K562 (cell line): ENCODE results near the gene RSBN1L. TPM values are rescaled to one million over a fixed set of nuclear protein-coding genes. Genes with fewer than 3 reads are reported as not detected.
"Not testable (repeated sequence)": the region's sequence is repeated elsewhere in the genome, so short reads cannot be mapped to it uniquely, and the experiment has no call there.

Experiments used
- ATAC-seq: fragments of 200-7000 bp; cut with Tn5 transposase; 3 replicates; pipeline ENCODE4 v1.9.1; 2020; ENCODE audit warnings: moderate library complexity
- BruUV-seq: library from RNA; stranded (reverse); fragments of 400-500 nt; replicated peaks from 2 replicates; lab custom pipeline; 2021; lab: Mats Ljungman, UMichigan
- CTCF ChIA-PET: fragments of 300-600 bp; formaldehyde crosslinking; extraction: SDS; loops from one replicate; lab custom pipeline; 2021; ENCODE audit warnings: low intra/inter-chr PET ratio; lab: Yijun Ruan, JAX
- POLR2A ChIA-PET: fragments of 300-600, 350-650 bp; sonication (Branson Sonifier 250); formaldehyde crosslinking; extraction: SDS; loops from one replicate; lab custom pipeline; 2021; ENCODE audit warnings: antibody characterized with exemption, inconsistent platforms; lab: Yijun Ruan, JAX
- DNase-seq, 4 experiments: peaks; one replicate each; pipeline versions ENCODE4 v3.0.0 to v3.0.0-alpha.2; 2011 to 2018; ENCODE audit warnings: low spot score in 3 of 4, mixed read lengths in 3 of 4; ENCODE audit errors: extremely low read depth in 1 of 4
- FAIRE-seq: peaks from 2 replicates; lab custom pipeline; 2011; peaks lifted over from hg19 to GRCh38; lab: Jason Lieb, UNC
- H2AFZ ChIP-seq: 2 replicates; pipeline ENCODE4 v1.6.0; 2011; ENCODE audit warnings: low read depth, low read length, control low read depth, inconsistent platforms
- H3K27ac ChIP-seq: fragments of 200-600 bp; 3 replicates; pipeline ENCODE4 v1.8.0; 2011; ENCODE audit warnings: low read depth, mild to moderate bottlenecking, control low read depth, inconsistent platforms, low read length, moderate library complexity, mixed read lengths; ENCODE audit errors: extremely low read depth
- H3K27me3 ChIP-seq, 2 experiments: fragments of 300-600 bp in 1 of 2; 2 replicates in 1 of 2; 3 replicates in 1 of 2; pipeline versions ENCODE4 v1.6.0 to v1.8.0; 2011; ENCODE audit warnings: inconsistent platforms in 2 of 2, low read length in 2 of 2, mild to moderate bottlenecking in 1 of 2, mixed read lengths in 1 of 2, moderate library complexity in 1 of 2; ENCODE audit not compliant: control insufficient read depth in 2 of 2, insufficient read depth in 2 of 2
- H3K36me3 ChIP-seq: fragments of 300-600 bp; 3 replicates; pipeline ENCODE4 v1.8.0; 2011; ENCODE audit warnings: mild to moderate bottlenecking, low read length, inconsistent platforms; ENCODE audit not compliant: control insufficient read depth, insufficient read depth
- H3K4me1 ChIP-seq, 2 experiments: fragments of 200-600 bp in 1 of 2; replicated peaks in 1 of 2; 2 replicates in 1 of 2; 3 replicates in 1 of 2; pipeline versions ENCODE4 v1.5.1 to v1.8.0; 2011; ENCODE audit warnings: inconsistent platforms in 2 of 2, low read length in 2 of 2, mild to moderate bottlenecking in 1 of 2, mixed read lengths in 1 of 2, moderate library complexity in 1 of 2; ENCODE audit not compliant: control insufficient read depth in 2 of 2, insufficient read depth in 2 of 2
- H3K4me2 ChIP-seq: 2 replicates; pipeline ENCODE4 v1.6.1; 2011; ENCODE audit warnings: low read length, control low read depth, inconsistent platforms, mixed read lengths; ENCODE audit not compliant: insufficient read depth
- H3K4me3 ChIP-seq: fragments of 200-600 bp; sonication (generic), shearing (Covaris generic); 2 replicates; pipeline ENCODE4 v1.5.1; 2016; ENCODE audit warnings: control low read depth, inconsistent platforms
- H3K79me2 ChIP-seq: fragments of 200-600 bp; 3 replicates; pipeline ENCODE4 v1.8.0; 2011; ENCODE audit warnings: low read length, inconsistent platforms; ENCODE audit not compliant: control insufficient read depth, insufficient read depth
- H3K9ac ChIP-seq, 2 experiments: 2 replicates each; pipeline versions ENCODE4 v1.6.0 to v1.6.1; 2011; ENCODE audit warnings: low read depth in 2 of 2, low read length in 2 of 2, control low read depth in 1 of 2, inconsistent platforms in 1 of 2, mild to moderate bottlenecking in 1 of 2, mixed read lengths in 1 of 2; ENCODE audit not compliant: insufficient read depth in 1 of 2
- H3K9me1 ChIP-seq: one replicate; pipeline ENCODE4 v1.6.0; 2011; ENCODE audit warnings: inconsistent platforms, mild to moderate bottlenecking, low read length, moderate library complexity; ENCODE audit not compliant: control insufficient read depth, insufficient read depth
- H3K9me3 ChIP-seq: replicated peaks from 2 replicates; pipeline ENCODE4 v1.5.1; 2011; ENCODE audit warnings: low read depth, low read length, inconsistent platforms; ENCODE audit not compliant: control insufficient read depth, insufficient read depth
- H4K20me1 ChIP-seq: replicated peaks from 2 replicates; pipeline ENCODE4 v1.6.1; 2011; ENCODE audit warnings: low read length, inconsistent platforms, mixed read lengths; ENCODE audit not compliant: control insufficient read depth, insufficient read depth
- ADNP ChIP-seq: fragments of 200-800 bp; sonication (Bioruptor generic); IDR thresholded peaks from 2 replicates; pipeline ENCODE4 v1.6.1; 2016; ENCODE audit warnings: missing genetic modification characterization, missing compliant biosample characterization
- ARNT ChIP-seq, 2 experiments: fragments of 450-650 bp; IDR thresholded peaks; 2 replicates each; pipeline ENCODE4 v1.6.1; 2016; ENCODE audit warnings: mild to moderate bottlenecking in 1 of 2
- ATF7 ChIP-seq: fragments of 450-650 bp; IDR thresholded peaks from 2 replicates; pipeline ENCODE4 v1.7.1; 2014; ENCODE audit warnings: mild to moderate bottlenecking, moderate library complexity
- BCOR ChIP-seq: fragments of 450-650 bp; IDR thresholded peaks from 2 replicates; pipeline ENCODE4 v1.6.1; 2016
- BHLHE40 ChIP-seq: IDR thresholded peaks from 2 replicates; pipeline ENCODE4 v1.6.1; 2011; ENCODE audit warnings: low read length, improper control_type of control experiment
- CC2D1A ChIP-seq: fragments of 450-650 bp; IDR thresholded peaks from 2 replicates; pipeline ENCODE4 v1.6.1; 2017; ENCODE audit warnings: mild to moderate bottlenecking
- DPF2 ChIP-seq: fragments of 450-650 bp; IDR thresholded peaks from 2 replicates; pipeline ENCODE4 v1.6.1; 2016
- EP300 ChIP-seq: IDR thresholded peaks from 2 replicates; pipeline ENCODE4 v1.6.1; 2012; ENCODE audit warnings: low read length, improper control_type of control experiment
- FOSL1 ChIP-seq: fragments of 200-800 bp; sonication (Bioruptor generic); conservative IDR thresholded peaks from 2 replicates; pipeline ENCODE4 v1.6.1; 2016; ENCODE audit warnings: missing genetic modification characterization, missing compliant biosample characterization
- FOXM1 ChIP-seq, 2 experiments: fragments of 450-650 bp in 1 of 2; sonication (generic) in 1 of 2; formaldehyde crosslinking in 1 of 2; IDR thresholded peaks; 2 replicates each; pipeline versions ENCODE4 v1.6.1 to v1.9.0; 2017 to 2022; ENCODE audit warnings: low read depth in 2 of 2, mild to moderate bottlenecking in 2 of 2, missing genetic modification reagents in 1 of 2, moderate library complexity in 1 of 2
- JUN ChIP-seq, 2 experiments: sonication (generic) in 1 of 2; formaldehyde crosslinking in 1 of 2; IDR thresholded peaks; 2 replicates each; pipeline versions ENCODE4 v1.6.1 to v1.8.0; 2012 to 2022; ENCODE audit warnings: borderline replicate concordance in 2 of 2, mild to moderate bottlenecking in 2 of 2, improper control_type of control experiment in 1 of 2, low read depth in 1 of 2, low read length in 1 of 2, missing genetic modification reagents in 1 of 2
- KDM1A ChIP-seq, 2 experiments: fragments of 450-650 bp; IDR thresholded peaks; 2 replicates each; pipeline ENCODE4 v1.6.1; 2016; ENCODE audit warnings: mild to moderate bottlenecking in 2 of 2
- MAFG ChIP-seq: fragments of 450-650 bp; conservative IDR thresholded peaks from 2 replicates; pipeline ENCODE4 v1.6.1; 2016; ENCODE audit warnings: missing genetic modification characterization, missing compliant biosample characterization
- NFE2 ChIP-seq: IDR thresholded peaks from 2 replicates; pipeline ENCODE4 v1.6.1; 2014; ENCODE audit warnings: antibody characterized with exemption, low read depth
- RCOR1 ChIP-seq, 2 experiments: IDR thresholded peaks; 2 replicates each; pipeline ENCODE4 v1.6.1; 2012; ENCODE audit warnings: low read depth in 2 of 2, low read length in 2 of 2, borderline replicate concordance in 1 of 2, improper control_type of control experiment in 1 of 2
- SMARCA4 ChIP-seq: fragments of 450-650 bp; IDR thresholded peaks from 2 replicates; pipeline ENCODE4 v1.6.1; 2016
- SMARCA5 ChIP-seq: fragments of 450-650 bp; IDR thresholded peaks from 2 replicates; pipeline ENCODE4 v1.6.1; 2016
- SMARCE1 ChIP-seq: fragments of 450-650 bp; IDR thresholded peaks from 2 replicates; pipeline ENCODE4 v1.7.1; 2016; ENCODE audit warnings: mild to moderate bottlenecking
- SOX6 ChIP-seq: fragments of 450-650 bp; IDR thresholded peaks from 2 replicates; pipeline ENCODE4 v1.6.1; 2014; ENCODE audit warnings: mild to moderate bottlenecking
- in situ Hi-C: fragments of 300-500 bp; cut with MboI; formaldehyde crosslinking; loops from 4 replicates; pipeline ENCODE4 v1.15.0; 2018; ENCODE audit warnings: inconsistent platforms, mixed read lengths
- intact Hi-C: fragments of 100-400 bp; cut with micrococcal nuclease; formaldehyde crosslinking; loops from 2 replicates; pipeline ENCODE4 v1.14.2; 2022
- polyA plus RNA-seq, 8 experiments: library from polyadenylated mRNA; depleted of rRNA in 4 of 8; stranded (reverse) in 5 of 8; unstranded in 3 of 8; fragments of >200 nt; fragmentation: Nextera tagmentation in 2 of 8; fragmentation: Illumina TruSeq in 1 of 8; extraction: Ambion mirVana in 2 of 8; extraction: Trizol in 1 of 8; gene quantifications; 2 replicates each; pipeline versions ENCODE4 v1.2.1 to v1.2.3, GENCODE V29; 2011 to 2014; ENCODE audit warnings: inconsistent platforms in 1 of 8, missing spikeins in 1 of 8
- total RNA-seq, 7 experiments: library from RNA; depleted of rRNA in 6 of 7; stranded (reverse); fragments of >200 nt in 6 of 7; fragmentation: Illumina TruSeq in 2 of 7; extraction: Trizol in 2 of 7; gene quantifications; 2 replicates each; pipeline versions ENCODE4 v1.2.1 to v1.2.3, GENCODE V29; 2011 to 2021; ENCODE audit warnings: low replicate concordance in 1 of 7
- TF ChIP-seq, protein P1 (sequence below): fragments of 450-650 bp; IDR thresholded peaks from 2 replicates; pipeline ENCODE4 v1.6.1; 2016; ENCODE audit warnings: low read depth, mild to moderate bottlenecking, moderate library complexity
- TF ChIP-seq, protein P2 (sequence below): fragments of 450-650 bp; IDR thresholded peaks from 2 replicates; pipeline ENCODE4 v1.6.1; 2016; ENCODE audit warnings: missing biosample characterization, missing genetic modification characterization
- TF ChIP-seq, protein P3 (sequence below): sonication (generic); IDR thresholded peaks from 2 replicates; pipeline ENCODE4 v1.6.1; 2016

The RSBN1L gene
- total and polyA plus RNA-seq, 9 of the 15 experiments (the other 6 are each of a cell fraction or from before 2014, with no cell fraction given): 6.2 to 35.2 (median 20.1) TPM

DNA sequence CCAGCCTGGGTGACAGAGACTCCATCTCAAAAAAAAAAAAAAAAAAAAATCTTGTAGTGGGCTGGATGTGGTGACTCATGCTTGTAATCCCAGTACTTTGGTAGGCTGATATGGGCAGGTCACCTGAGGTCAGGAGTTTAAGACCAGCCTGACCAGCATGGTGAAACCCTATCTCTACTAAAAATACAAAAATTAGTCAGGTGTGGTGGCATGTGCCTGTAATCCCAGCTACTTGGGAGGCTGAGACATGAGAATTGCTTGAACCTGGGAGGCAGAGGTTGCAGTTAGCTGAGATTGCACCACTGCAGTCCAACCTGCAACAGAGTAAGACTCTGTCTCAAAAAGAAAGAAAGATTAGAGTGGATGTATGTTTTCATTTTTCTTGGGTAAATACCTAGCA is 18.7 kb downstream of the RSBN1L start:
- H3K79me2 ChIP-seq: peaks cover 92% of the 10 kb centered on the region
- BruUV-seq; TF ChIP-seq FOXM1 (CRISPR knock-in tag; IDR thresholded peaks at IDR 0.05; ENCODE audit: low read depth); JUN (CRISPR knock-in tag; IDR thresholded peaks at IDR 0.05; ENCODE audit: borderline replicate concordance): not testable (repeated sequence)
- peak in 1 of 4 experiments; percentile 76 for DNase-seq
- TF ChIP-seq, protein P1, sequence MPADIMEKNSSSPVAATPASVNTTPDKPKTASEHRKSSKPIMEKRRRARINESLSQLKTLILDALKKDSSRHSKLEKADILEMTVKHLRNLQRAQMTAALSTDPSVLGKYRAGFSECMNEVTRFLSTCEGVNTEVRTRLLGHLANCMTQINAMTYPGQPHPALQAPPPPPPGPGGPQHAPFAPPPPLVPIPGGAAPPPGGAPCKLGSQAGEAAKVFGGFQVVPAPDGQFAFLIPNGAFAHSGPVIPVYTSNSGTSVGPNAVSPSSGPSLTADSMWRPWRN: 0 out of 2 replicates have a peak, but pooled peaks have one; percentile 16
- TF ChIP-seq EP300: 0 out of 2 replicates have a peak, but pooled peaks have one; percentile 24
- TF ChIP-seq, protein P2, sequence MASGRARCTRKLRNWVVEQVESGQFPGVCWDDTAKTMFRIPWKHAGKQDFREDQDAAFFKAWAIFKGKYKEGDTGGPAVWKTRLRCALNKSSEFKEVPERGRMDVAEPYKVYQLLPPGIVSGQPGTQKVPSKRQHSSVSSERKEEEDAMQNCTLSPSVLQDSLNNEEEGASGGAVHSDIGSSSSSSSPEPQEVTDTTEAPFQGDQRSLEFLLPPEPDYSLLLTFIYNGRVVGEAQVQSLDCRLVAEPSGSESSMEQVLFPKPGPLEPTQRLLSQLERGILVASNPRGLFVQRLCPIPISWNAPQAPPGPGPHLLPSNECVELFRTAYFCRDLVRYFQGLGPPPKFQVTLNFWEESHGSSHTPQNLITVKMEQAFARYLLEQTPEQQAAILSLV (tag): 0 out of 2 replicates have a peak, but pooled peaks have one; percentile 22
- 0 out of 4 replicates have a peak, but pooled peaks of 1 of the 2 experiments have one; percentile 21 for TF ChIP-seq ARNT (IDR thresholded peaks at IDR 0.05)
- TF ChIP-seq FOXM1 (IDR thresholded peaks at IDR 0.05; ENCODE audit: low read depth): peak; percentile 60
- peak in 1 of 2 experiments; percentile 69; a peak in 2 of 4 replicates for TF ChIP-seq RCOR1 (IDR thresholded peaks at IDR 0.05; ENCODE audit: borderline replicate concordance in 1 of 2, low read depth in 2 of 2, low read length in 2 of 2)
- TF ChIP-seq MAFG (tag): 0 out of 2 replicates have a peak, but pooled peaks have one; percentile 11
- TF ChIP-seq DPF2: peak; percentile 88
- TF ChIP-seq SOX6: peak; percentile 43; the same call in 1 of the 2 replicates
- TF ChIP-seq BHLHE40: peak; percentile 58
- peak; percentile 26; the same call in 1 of the 2 replicates for TF ChIP-seq ADNP (tag)
- TF ChIP-seq NFE2: peak; percentile 26; the same call in 1 of the 2 replicates
- TF ChIP-seq SMARCA4: peak; percentile 84
- TF ChIP-seq ATF7: peak; percentile 29; the same call in 1 of the 2 replicates
- peak; percentile 99 for TF ChIP-seq KDM1A (IDR thresholded peaks at IDR 0.05)
- peak; percentile 78; the same call in 1 of the 2 replicates for TF ChIP-seq CC2D1A
- peak; percentile 41; the same call in 1 of the 2 replicates for TF ChIP-seq JUN (IDR thresholded peaks at IDR 0.05; ENCODE audit: borderline replicate concordance, low read depth, low read length)
- TF ChIP-seq, protein P3, sequence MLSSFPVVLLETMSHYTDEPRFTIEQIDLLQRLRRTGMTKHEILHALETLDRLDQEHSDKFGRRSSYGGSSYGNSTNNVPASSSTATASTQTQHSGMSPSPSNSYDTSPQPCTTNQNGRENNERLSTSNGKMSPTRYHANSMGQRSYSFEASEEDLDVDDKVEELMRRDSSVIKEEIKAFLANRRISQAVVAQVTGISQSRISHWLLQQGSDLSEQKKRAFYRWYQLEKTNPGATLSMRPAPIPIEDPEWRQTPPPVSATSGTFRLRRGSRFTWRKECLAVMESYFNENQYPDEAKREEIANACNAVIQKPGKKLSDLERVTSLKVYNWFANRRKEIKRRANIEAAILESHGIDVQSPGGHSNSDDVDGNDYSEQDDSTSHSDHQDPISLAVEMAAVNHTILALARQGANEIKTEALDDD: peak; percentile 86
- peak; percentile 83 for TF ChIP-seq FOSL1
- peak; percentile 43; the same call in 1 of the 2 replicates for TF ChIP-seq BCOR
- 0 out of 2 replicates have a peak, but pooled peaks have one; percentile 26 for TF ChIP-seq SMARCA5
- peak; percentile 84; the same call in 1 of the 2 replicates for TF ChIP-seq SMARCE1

More for the DNA sequence above, 18.7 kb downstream of the RSBN1L start:
- H3K27me3 ChIP-seq, H2AFZ ChIP-seq, intact Hi-C loops, H3K4me2 ChIP-seq, H3K9me3 ChIP-seq, H3K4me3 ChIP-seq, H3K9ac ChIP-seq, FAIRE-seq, H4K20me1 ChIP-seq, H3K27ac ChIP-seq, H3K9me1 ChIP-seq, in situ Hi-C loops: not testable (repeated sequence)
- ATAC-seq: peak; percentile 57
- ChIA-PET POLR2A (interaction anchor here (0.8 kb wide), 1 partner anchor 14 kb away, joined by 4 read pairs; no protein-coding TSS in a partner anchor), CTCF (interaction anchor here (0.7 kb wide), 1 partner anchor 45 kb away, joined by 4 read pairs; no protein-coding TSS in a partner anchor)
- peaks cover 23 to 27% of the 10 kb centered on the region in 2 experiments for H3K4me1 ChIP-seq
- H3K36me3 ChIP-seq: peaks cover 35% of the 10 kb centered on the region
